Peyer's patch (tissue), 4 donors: ENCODE measurements around the gene PLEKHM2. TPM values are rescaled to one million over a fixed set of nuclear protein-coding genes. Genes with fewer than 3 reads are reported as not detected.
A peak's percentile ranks its signal among the peaks of the same experiment; 100 is the strongest.

Experiments
- DNase-seq, 3 donors: peaks; one replicate each; pipeline ENCODE4 v3.0.0-alpha.2; 2017 to 2019
- H3K27ac ChIP-seq, 4 donors: fragments of 200-600 bp; sonication (generic); one replicate each; pipeline ENCODE4 v1.5.1; 2016 to 2019
- H3K27me3 ChIP-seq, 2 donors: fragments of 200-600 bp; sonication (generic); one replicate each; pipeline ENCODE4 v1.5.1; 2019
- H3K36me3 ChIP-seq, 3 donors: fragments of 200-600 bp; sonication (generic); one replicate each; pipeline ENCODE4 v1.5.1; 2016 to 2019
- H3K4me1 ChIP-seq, 4 donors: fragments of 200-600 bp; sonication (generic); one replicate each; pipeline ENCODE4 v1.5.1; 2016 to 2019
- H3K4me3 ChIP-seq, 4 donors: fragments of 200-600 bp; sonication (generic); 1 replicate in 3 of 4; 2 replicates in 1 of 4; pipeline ENCODE4 v1.5.1; 2016 to 2019; ENCODE audit warnings: mild to moderate bottlenecking in 1 of 4
- H3K9me3 ChIP-seq, 4 donors: fragments of 200-600 bp; sonication (generic); one replicate each; pipeline ENCODE4 v1.5.1; 2016 to 2019; ENCODE audit warnings: mild to moderate bottlenecking in 1 of 4
- CTCF ChIP-seq, 6 experiments: fragments of 450-650 bp in 4 of 6; fragments of 200-600 bp in 2 of 6; sonication (generic) in 1 of 6; IDR thresholded peaks; one replicate each; pipeline ENCODE4 v1.5.1; 2017 to 2019; ENCODE audit warnings: antibody characterized with exemption in 6 of 6, mild to moderate bottlenecking in 3 of 6, moderate library complexity in 1 of 6
- POLR2A ChIP-seq, 2 donors: fragments of 450-650 bp; IDR thresholded peaks; one replicate each; pipeline ENCODE4 v1.5.1; 2017; ENCODE audit warnings: antibody characterized with exemption in 2 of 2, mild to moderate bottlenecking in 2 of 2, moderate library complexity in 2 of 2
- total RNA-seq, 4 donors: library from RNA; depleted of rRNA; stranded (reverse); fragments of >200 nt; gene quantifications; one replicate each; pipeline ENCODE4 v1.1.0, GENCODE V29; 2016

The PLEKHM2 gene
- total RNA-seq, 4 donors from 2014 or later, result 20.0 to 63.5 (median 37.7) TPM

- Histone ChIP-seq H3K4me1 (peaks cover 0 to 38% (median 5%) of the 10 kb centered on the region in 4 donors), H3K4me3 (no peak overlapping the region), H3K36me3 (peaks cover 0 to 3% (median 0%) of the 10 kb centered on the region in 3 donors), H3K9me3 (no peaks in the 10 kb centered on the region), H3K27me3 (peaks cover 0 to 3% of the 10 kb centered on the region in 2 donors), H3K27ac (peak overlapping the region in 3 of 4 donors; percentile 82 to 95 (median 85))
- TF ChIP-seq POLR2A (IDR thresholded peaks at IDR 0.05) (no peak), CTCF (IDR thresholded peaks at IDR 0.05) (no peak)
- no peak for DNase-seq
Observed at GRCh38 chr1:15755021-15755645, 71.0 kb downstream of the PLEKHM2 start.

GRCh38 chr1:15755646-15756040, 71.5 kb downstream of the PLEKHM2 start:
- peaks cover 0 to 3% (median 0%) of the 10 kb centered on the region in 3 donors for H3K36me3 ChIP-seq
- TF ChIP-seq POLR2A (IDR thresholded peaks at IDR 0.05) (no peak), CTCF (IDR thresholded peaks at IDR 0.05) (no peak)
- H3K27ac ChIP-seq, result peak overlapping the region in 3 of 4 donors; percentile 82 to 95 (median 85)
- peaks cover 0 to 41% (median 5%) of the 10 kb centered on the region in 4 donors for H3K4me1 ChIP-seq
- H3K9me3 ChIP-seq, result no peaks in the 10 kb centered on the region
- H3K27me3 ChIP-seq, result peaks cover 0 to 3% of the 10 kb centered on the region in 2 donors
- peak in 2 of 3 donors; percentile 59 to 64 for DNase-seq
- H3K4me3 ChIP-seq, result peak overlapping the region in 1 of 4 donors; percentile 69

- TF ChIP-seq CTCF (IDR thresholded peaks at IDR 0.05) (no peak), POLR2A (IDR thresholded peaks at IDR 0.05) (peak; percentile 94 to 98)
- Histone ChIP-seq H3K27me3 (peaks cover 0 to 3% of the 10 kb centered on the region in 2 donors), H3K9me3 (no peaks in the 10 kb centered on the region), H3K36me3 (peaks cover 0 to 3% (median 0%) of the 10 kb centered on the region in 3 donors), H3K27ac (peak overlapping the region in 3 of 4 donors; percentile 82 to 95 (median 85)), H3K4me1 (peaks cover 0 to 45% (median 5%) of the 10 kb centered on the region in 4 donors), H3K4me3 (peak overlapping the region in 3 of 4 donors; percentile 40 to 71 (median 69))
- DNase-seq, result peak in 2 of 3 donors; percentile 85 to 88
Observed at GRCh38 chr1:15756143-15757015, 72.3 kb downstream of the PLEKHM2 start.

- DNase-seq, result peak in 1 of 3 donors; percentile 66
- no peak for TF ChIP-seq CTCF (IDR thresholded peaks at IDR 0.05)
- TF ChIP-seq POLR2A (IDR thresholded peaks at IDR 0.05), result no peak
- H3K4me3 ChIP-seq, result peak overlapping the region in 3 of 4 donors; percentile 40 to 71 (median 69)
- H3K27ac ChIP-seq, result peak overlapping the region; percentile 46 to 95 (median 84)
- peaks cover 0 to 45% (median 5%) of the 10 kb centered on the region in 4 donors for H3K4me1 ChIP-seq
- H3K36me3 ChIP-seq, result peaks cover 0 to 3% (median 0%) of the 10 kb centered on the region in 3 donors
- H3K27me3 ChIP-seq, result peaks cover 0 to 3% of the 10 kb centered on the region in 2 donors
- no peaks in the 10 kb centered on the region for H3K9me3 ChIP-seq
Observed at GRCh38 chr1:15757016-15757543, 73.0 kb downstream of the PLEKHM2 start.

- Histone ChIP-seq H3K4me1 (peaks cover 0 to 52% (median 5%) of the 10 kb centered on the region in 4 donors), H3K27me3 (peaks cover 0 to 3% of the 10 kb centered on the region in 2 donors)
Observed at GRCh38 chr1:15757575-15758342, 73.6 kb downstream of the PLEKHM2 start.

More at GRCh38 chr1:15757575-15758342, 73.6 kb downstream of the PLEKHM2 start:
- Histone ChIP-seq H3K9me3 (no peaks in the 10 kb centered on the region), H3K36me3 (peaks cover 0 to 3% (median 0%) of the 10 kb centered on the region in 3 donors), H3K27ac (peak overlapping the region; percentile 71 to 95 (median 84)), H3K4me3 (peak overlapping the region; percentile 40 to 71 (median 64))
- TF ChIP-seq CTCF (IDR thresholded peaks at IDR 0.05) (no peak), POLR2A (IDR thresholded peaks at IDR 0.05) (peak in 1 of 2 donors; percentile 62)
- peak in 2 of 3 donors; percentile 64 to 69 for DNase-seq
